H1 (cell line): Measurements from ENCODE around the gene ZNF229. TPM values are rescaled to one million over a fixed set of nuclear protein-coding genes. Genes with fewer than 3 reads are reported as not detected.

ENCODE experiments used
- CTCF ChIA-PET: fragments of 300-600 bp; sonication (Branson Sonifier 250); formaldehyde crosslinking; loops from one replicate; lab custom pipeline; 2021; ENCODE audit not compliant: partially characterized antibody; lab: Charles Lee
- POLR2A ChIA-PET: fragments of 300-600 bp; sonication (Branson Sonifier 250); formaldehyde crosslinking; loops from one replicate; lab custom pipeline; 2021; ENCODE audit warnings: inconsistent platforms; ENCODE audit not compliant: partially characterized antibody; lab: Charles Lee
- DNase-seq, 2 experiments: peaks; one replicate each; pipeline versions ENCODE4 v3.0.0 to v3.0.0-alpha.2; 2010 to 2022; ENCODE audit warnings: low spot score in 2 of 2, low read depth in 1 of 2, mixed read lengths in 1 of 2
- FAIRE-seq: peaks from 2 replicates; lab custom pipeline; 2011; peaks lifted over from hg19 to GRCh38; lab: Jason Lieb, UNC
- H2AFZ ChIP-seq: 2 replicates; pipeline ENCODE4 v1.8.1; 2012; ENCODE audit warnings: low read length, inconsistent platforms
- H2AK5ac ChIP-seq: 2 replicates; pipeline ENCODE4 v1.6.1; 2013; ENCODE audit warnings: low read depth, low read length
- H2BK120ac ChIP-seq: replicated peaks from 2 replicates; pipeline ENCODE3; 2013; ENCODE audit warnings: low read depth, low read length, inconsistent platforms
- H2BK12ac ChIP-seq: 2 replicates; pipeline ENCODE4 v1.6.1; 2013; ENCODE audit warnings: low read depth, low read length
- H2BK15ac ChIP-seq: 2 replicates; pipeline ENCODE4 v1.6.1; 2013; ENCODE audit warnings: low read length
- H2BK20ac ChIP-seq: 2 replicates; pipeline ENCODE4 v1.6.1; 2013; ENCODE audit warnings: low read length
- H2BK5ac ChIP-seq: 2 replicates; pipeline ENCODE4 v1.6.1; 2013; ENCODE audit warnings: low read depth, low read length
- H3K14ac ChIP-seq: 2 replicates; pipeline ENCODE4 v1.6.1; 2013; ENCODE audit warnings: inconsistent platforms; ENCODE audit not compliant: insufficient read length
- H3K18ac ChIP-seq: 2 replicates; pipeline ENCODE4 v1.6.1; 2013; ENCODE audit warnings: low read length; ENCODE audit errors: extremely low read depth
- H3K23ac ChIP-seq: 2 replicates; pipeline ENCODE4 v1.6.1; 2013; ENCODE audit warnings: inconsistent platforms; ENCODE audit not compliant: insufficient read length
- H3K23me2 ChIP-seq: 2 replicates; pipeline ENCODE4 v1.6.1; 2013; ENCODE audit warnings: low read depth, low read length
- H3K27ac ChIP-seq: 2 replicates; pipeline ENCODE4 v1.6.1; 2011; ENCODE audit warnings: low read depth, low read length, inconsistent platforms
- H3K27me3 ChIP-seq, 4 experiments: replicated peaks in 1 of 4; 1 replicate in 1 of 4; 2 replicates in 3 of 4; pipeline versions ENCODE4 v1.6.1 to v1.8.1; 2011 to 2013; ENCODE audit warnings: low read length in 3 of 4, mild to moderate bottlenecking in 3 of 4, inconsistent platforms in 2 of 4, mixed read lengths in 2 of 4, moderate library complexity in 1 of 4; ENCODE audit not compliant: control insufficient read depth in 3 of 4, insufficient read depth in 3 of 4; ENCODE audit errors: extremely low read depth in 1 of 4
- H3K36me3 ChIP-seq, 4 experiments: 2 replicates each; pipeline versions ENCODE4 v1.6.1 to v1.8.1; 2011 to 2013; ENCODE audit warnings: mild to moderate bottlenecking in 4 of 4, low read length in 3 of 4, moderate library complexity in 2 of 4, control low read depth in 1 of 4, inconsistent platforms in 1 of 4; ENCODE audit not compliant: insufficient read depth in 4 of 4, control insufficient read depth in 2 of 4
- H3K4ac ChIP-seq: replicated peaks from 2 replicates; pipeline ENCODE3; 2013; ENCODE audit warnings: low read length, low read depth, mixed read lengths, inconsistent platforms; ENCODE audit not compliant: insufficient read length
- H3K4me1 ChIP-seq, 4 experiments: replicated peaks in 1 of 4; 1 replicate in 1 of 4; 2 replicates in 3 of 4; pipeline versions ENCODE4 v1.6.1 to v1.8.1; 2011 to 2013; ENCODE audit warnings: low read length in 3 of 4, inconsistent platforms in 2 of 4, mixed read lengths in 1 of 4; ENCODE audit not compliant: insufficient read depth in 4 of 4, control insufficient read depth in 3 of 4
- H3K4me2 ChIP-seq, 2 experiments: 2 replicates each; pipeline versions ENCODE4 v1.6.1 to v1.8.1; 2011 to 2013; ENCODE audit warnings: low read depth in 2 of 2, low read length in 2 of 2, control low read depth in 1 of 2, inconsistent platforms in 1 of 2, mild to moderate bottlenecking in 1 of 2; ENCODE audit not compliant: insufficient read depth in 1 of 2
- H3K4me3 ChIP-seq, 4 experiments: fragments of 200-600, 300-600 bp in 1 of 4; sonication (generic), shearing (Covaris generic), sonication (Bioruptor Twin) in 1 of 4; 2 replicates each; pipeline versions ENCODE4 v1.5.1 to v1.8.1; 2011 to 2016; ENCODE audit warnings: low read length in 4 of 4, low read depth in 3 of 4, control low read depth in 2 of 4, inconsistent platforms in 2 of 4, mild to moderate bottlenecking in 2 of 4, mixed read lengths in 1 of 4, moderate library complexity in 1 of 4; ENCODE audit not compliant: insufficient read depth in 2 of 4; ENCODE audit errors: extremely low read depth in 1 of 4
- H3K56ac ChIP-seq: replicated peaks from 2 replicates; pipeline ENCODE3; 2013; ENCODE audit warnings: low read depth, mild to moderate bottlenecking, mixed read lengths, low read length, inconsistent platforms; ENCODE audit not compliant: insufficient read length
- H3K79me1 ChIP-seq: 2 replicates; pipeline ENCODE4 v1.6.1; 2013; ENCODE audit warnings: low read depth, low read length, control low read depth
- H3K79me2 ChIP-seq, 2 experiments: 2 replicates each; pipeline versions ENCODE4 v1.6.1 to v1.8.1; 2012 to 2013; ENCODE audit warnings: low read length in 2 of 2, mild to moderate bottlenecking in 2 of 2, inconsistent platforms in 1 of 2; ENCODE audit not compliant: insufficient read depth in 2 of 2, control insufficient read depth in 1 of 2
- H3K9ac ChIP-seq, 4 experiments: replicated peaks in 1 of 4; 1 replicate in 1 of 4; 2 replicates in 3 of 4; pipeline versions ENCODE4 v1.6.1 to v1.8.1; 2011 to 2013; ENCODE audit warnings: low read depth in 3 of 4, low read length in 3 of 4, control low read depth in 2 of 4, mild to moderate bottlenecking in 2 of 4, moderate library complexity in 2 of 4, inconsistent platforms in 1 of 4; ENCODE audit errors: extremely low read depth in 1 of 4
- H3K9me3 ChIP-seq, 2 experiments: 2 replicates each; pipeline versions ENCODE4 v1.6.1 to v1.8.1; 2012 to 2013; ENCODE audit warnings: mild to moderate bottlenecking in 2 of 2, moderate library complexity in 2 of 2, control low read depth in 1 of 2, inconsistent platforms in 1 of 2, low read depth in 1 of 2, low read length in 1 of 2, mixed read lengths in 1 of 2; ENCODE audit not compliant: insufficient read depth in 2 of 2
- H4K20me1 ChIP-seq, 2 experiments: replicated peaks in 1 of 2; 2 replicates each; pipeline versions ENCODE3 to v1.8.1; 2011 to 2013; ENCODE audit warnings: inconsistent platforms in 2 of 2, low read length in 2 of 2, mild to moderate bottlenecking in 1 of 2; ENCODE audit not compliant: insufficient read depth in 2 of 2, control insufficient read depth in 1 of 2
- H4K5ac ChIP-seq: 2 replicates; pipeline ENCODE4 v1.6.1; 2013; ENCODE audit warnings: low read length, low read depth, mixed read lengths, inconsistent platforms; ENCODE audit not compliant: insufficient read length
- H4K8ac ChIP-seq: 2 replicates; pipeline ENCODE4 v1.8.0; 2013; ENCODE audit warnings: mild to moderate bottlenecking, moderate library complexity, low read length, inconsistent platforms; ENCODE audit not compliant: insufficient read depth; ENCODE audit errors: extremely low read depth
- H4K91ac ChIP-seq: replicated peaks from 2 replicates; pipeline ENCODE3; 2013; ENCODE audit warnings: low read length, mixed read lengths, inconsistent platforms; ENCODE audit not compliant: insufficient read length
- WGBS, 2 experiments: shearing (Covaris generic) in 1 of 2; methylation state at CpG; one replicate each; pipeline versions ENCODE4 v1.1.6 to v1.1.7; 2013 to 2015; ENCODE audit warnings: low lambda C conversion rate in 2 of 2, mixed read lengths in 2 of 2, inconsistent platforms in 1 of 2, low coverage in 1 of 2, missing lambda C conversion rate in 1 of 2; ENCODE audit not compliant: insufficient replicate concordance in 2 of 2, insufficient coverage in 1 of 2, insufficient read length in 1 of 2; ENCODE audit errors: extremely low coverage in 1 of 2, missing lambda C conversion rate in 1 of 2; 5-methylcytosine and 5-hydroxymethylcytosine counted together
- polyA plus RNA-seq, 7 experiments: library from polyadenylated mRNA; depleted of rRNA in 3 of 7; stranded (reverse) in 5 of 7; unstranded in 2 of 7; fragments of >200 nt in 5 of 7; fragments of 200-250 nt in 2 of 7; gene quantifications; 1 replicate in 5 of 7; 2 replicates in 1 of 7; 4 replicates in 1 of 7; pipeline versions ENCODE4 v1.2.1 to v1.2.3, GENCODE V29; 2011 to 2013; ENCODE audit warnings: missing spikeins in 2 of 7, mixed read lengths in 2 of 7
- total RNA-seq: library from RNA; stranded (reverse); fragmentation: NEBNext Ultra II Directional; extraction: Animal tissue kit (Norgen Biotek cat#: 25700); gene quantifications from 2 replicates; pipeline ENCODE4 v1.2.1, GENCODE V29; 2021
- TF ChIP-seq, protein P1 (sequence below): IDR thresholded peaks from 2 replicates; pipeline ENCODE4 v1.6.1; 2012; ENCODE audit warnings: inconsistent platforms

ZNF229 gene
- total and polyA plus RNA-seq, 2 of the 8 experiments (the other 6 are each of a cell fraction or from before 2014, with no cell fraction given): 0.74 to 3.9 TPM

DNA sequence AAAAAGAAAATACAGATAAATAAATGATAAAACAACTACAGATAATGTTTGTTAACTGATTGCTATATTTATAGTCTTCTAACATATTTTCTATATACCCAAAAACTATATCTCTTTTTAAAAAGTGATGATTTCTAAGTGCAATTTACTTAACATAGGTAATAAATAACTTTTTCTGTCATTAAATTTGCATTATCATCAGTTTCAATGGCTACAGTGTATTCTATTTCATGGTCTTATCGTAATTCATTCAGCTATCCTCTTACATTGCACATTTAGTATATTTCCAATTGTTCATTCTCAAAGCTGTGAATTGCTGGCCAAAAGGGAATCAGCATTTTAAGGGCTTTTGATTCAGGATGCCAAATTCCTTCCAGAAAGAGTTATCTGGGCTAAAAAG is 48.4 kb upstream of the ZNF229 start:
- no peak overlapping the region for H3K27ac ChIP-seq
- H3K27me3 ChIP-seq: peaks cover 0 to 2% (median 0%) of the 10 kb centered on the region in 4 experiments; a peak in 1 of 7 replicates
- peaks cover 21 to 53% of the 10 kb centered on the region in 2 experiments for H3K79me2 ChIP-seq
- H4K91ac ChIP-seq: no peak overlapping the region
- FAIRE-seq: no peak
- no peak overlapping the region for H2AFZ ChIP-seq
- no peaks in the 10 kb centered on the region for H4K20me1 ChIP-seq
- H4K8ac ChIP-seq: no peak overlapping the region
- peaks cover 6% of the 10 kb centered on the region; the same call in 1 of the 2 replicates for H3K23me2 ChIP-seq
- TF ChIP-seq, protein P1, sequence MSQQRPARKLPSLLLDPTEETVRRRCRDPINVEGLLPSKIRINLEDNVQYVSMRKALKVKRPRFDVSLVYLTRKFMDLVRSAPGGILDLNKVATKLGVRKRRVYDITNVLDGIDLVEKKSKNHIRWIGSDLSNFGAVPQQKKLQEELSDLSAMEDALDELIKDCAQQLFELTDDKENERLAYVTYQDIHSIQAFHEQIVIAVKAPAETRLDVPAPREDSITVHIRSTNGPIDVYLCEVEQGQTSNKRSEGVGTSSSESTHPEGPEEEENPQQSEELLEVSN: no peak
- peaks cover 32% of the 10 kb centered on the region for H3K79me1 ChIP-seq
- no peak overlapping the region for H3K4me3 ChIP-seq
- no peak overlapping the region for H3K23ac ChIP-seq
- H3K9me3 ChIP-seq: peaks cover 47 to 60% of the 10 kb centered on the region in 2 experiments
- H4K5ac ChIP-seq: no peak overlapping the region
- CTCF ChIA-PET: interaction anchor here (0.6 kb wide), 1 partner anchor 138 kb away, joined by 3 read pairs; no protein-coding TSS in a partner anchor
- H2BK15ac ChIP-seq: no peak overlapping the region
- no peak overlapping the region for H3K18ac ChIP-seq
- POLR2A ChIA-PET: no interaction called here
- no peak overlapping the region for H2BK20ac ChIP-seq
- no peak overlapping the region for H3K9ac ChIP-seq
- no peak overlapping the region for H3K4ac ChIP-seq
- H2BK12ac ChIP-seq: no peak overlapping the region
- peaks cover 6 to 55% (median 36%) of the 10 kb centered on the region in 4 experiments; a peak in 7 of 8 replicates for H3K36me3 ChIP-seq
- H3K14ac ChIP-seq: no peak overlapping the region
- H3K4me1 ChIP-seq: peaks cover 0 to 4% (median 0%) of the 10 kb centered on the region in 4 experiments; a peak in 2 of 7 replicates
- no peak overlapping the region for H3K56ac ChIP-seq
- H2BK5ac ChIP-seq: no peak overlapping the region
- WGBS, 2 experiments: 100% methylated on average over 1 of the region's 1 CpG; no CpG with 5 or more reads in 1 of the 2 experiments
- no peak overlapping the region for H3K4me2 ChIP-seq
- no peak overlapping the region for H2BK120ac ChIP-seq
- no peak for DNase-seq
- no peak overlapping the region for H2AK5ac ChIP-seq
